Psoas muscle (tissue), 8 donors: ENCODE measurements around the gene DOCK3. TPM values are rescaled to one million over a fixed set of nuclear protein-coding genes. Genes with fewer than 3 reads are reported as not detected.
A peak's percentile ranks its signal among the peaks of the same experiment; 100 is the strongest.

Source experiments
- ATAC-seq, 4 donors: fragments of 200-7000 bp; cut with Tn5 transposase; one replicate each; pipeline ENCODE4 v1.9.1; 2020; ENCODE audit warnings: moderate library complexity in 3 of 4, mild to moderate bottlenecking in 2 of 4
- DNase-seq, 2 donors: peaks; one replicate each; pipeline ENCODE4 v3.0.0-alpha.2; 2020
- H3K27ac ChIP-seq: fragments of 200-600 bp; one replicate; pipeline ENCODE4 v1.8.0; 2022
- H3K27me3 ChIP-seq, 3 donors: fragments of 200-600 bp in 1 of 3; one replicate each; pipeline versions ENCODE4 v1.6.1 to v1.8.0; 2013 to 2022; ENCODE audit warnings: low read length in 2 of 3, mild to moderate bottlenecking in 2 of 3, moderate library complexity in 1 of 3; ENCODE audit not compliant: insufficient read depth in 3 of 3
- H3K36me3 ChIP-seq, 2 donors: fragments of 200-600 bp in 1 of 2; one replicate each; pipeline versions ENCODE4 v1.6.1 to v1.8.0; 2013 to 2022; ENCODE audit warnings: low read depth in 1 of 2, mild to moderate bottlenecking in 1 of 2, moderate library complexity in 1 of 2; ENCODE audit not compliant: insufficient read depth in 1 of 2
- H3K4me1 ChIP-seq: fragments of 200-600 bp; one replicate; pipeline ENCODE4 v1.8.0; 2022
- H3K4me3 ChIP-seq: fragments of 200-600 bp; one replicate; pipeline ENCODE4 v1.8.0; 2022; ENCODE audit warnings: mild to moderate bottlenecking
- H3K9me3 ChIP-seq: fragments of 200-600 bp; one replicate; pipeline ENCODE4 v1.8.0; 2022
- CTCF ChIP-seq: fragments of 200-600 bp; IDR thresholded peaks from one replicate; pipeline ENCODE4 v1.8.0; 2022; ENCODE audit warnings: antibody characterized with exemption
- WGBS, 3 donors: extraction: QIAGEN DNeasy Blood & Tissue Kit; methylation state at CpG; one replicate each; pipeline versions ENCODE4 v1.1.6 to v1.1.7; 2013; 5-methylcytosine and 5-hydroxymethylcytosine counted together
- intact Hi-C, 2 donors: fragments of 100-400 bp; cut with DNase I; formaldehyde crosslinking; loops; one replicate each; pipeline versions ENCODE4 v1.11.0 to v1.14.2; 2022
- polyA plus RNA-seq, 3 donors: library from polyadenylated mRNA; stranded (reverse); fragments of 200-250 nt; gene quantifications; one replicate each; pipeline ENCODE4 v1.2.3, GENCODE V29; 2013
- total RNA-seq, 4 donors: library from RNA; stranded (reverse); fragmentation: NEBNext Ultra II Directional in 2 of 4; extraction: Animal tissue kit (Norgen Biotek cat#: 25700) in 2 of 4; gene quantifications; one replicate each; pipeline versions ENCODE4 v1.2.1 to v1.2.4, GENCODE V29; 2021 to 2023
- donor health status: healthy with polysubstance abuse.
- donor health status: DM: no; HTN: no; CAD: no; lungs with moderate emphysema.
- donor health status: Bipolar disorder and iron deficiency.
- donor health status: healthy.
- donor health status: DM: yes; HTN: yes; CAD: no.
- donor health status: DM: no; HTN: no; CAD: no.
- donor health status: DM: no; HTN: no; CAD: no.
- donor health status: DM: yes; HTN: yes; CAD: no.

The DOCK3 gene
- total and polyA plus RNA-seq, 7 donors: 0.01 to 0.91 (median 0.87) TPM

- Histone ChIP-seq H3K4me3 (no peak overlapping the region), H3K36me3 (peaks cover 0 to 2% of the 10 kb centered on the region in 2 donors), H3K27me3 (no peaks in the 10 kb centered on the region), H3K27ac (no peak overlapping the region), H3K9me3 (no peaks in the 10 kb centered on the region), H3K4me1 (peaks cover 21% of the 10 kb centered on the region)
- WGBS, 3 donors: 63 to 77% (median 73%) methylated on average over 3 of the region's 3 CpGs
- intact Hi-C loops: loop anchor here in 1 of 2 donors (2.0 kb wide), 1 partner anchor 37 kb away; the partner anchor contains the start of gene MAPKAPK3
- TF ChIP-seq CTCF: no peak
- ATAC-seq: no peak
- peak in 1 of 2 donors; percentile 45 for DNase-seq
Observed at GRCh38 chr3:50653937-50654595, 20.7 kb upstream of the DOCK3 start.

- H3K27ac ChIP-seq: no peak overlapping the region
- ATAC-seq: peak; percentile 10 to 42 (median 14)
- no peaks in the 10 kb centered on the region for H3K9me3 ChIP-seq
- intact Hi-C loops: loop anchor here (2.0 to 5.0 kb wide), 2 partner anchors 38 to 88 kb away; partner anchors contain the start of genes C3orf18 (in 1 of the 2), HEMK1 (in 1 of the 2) and MAPKAPK3 (in 1 of the 2)
- DNase-seq: peak in 1 of 2 donors; percentile 31
- peaks cover 9% of the 10 kb centered on the region for H3K4me1 ChIP-seq
- no peak for TF ChIP-seq CTCF
- H3K27me3 ChIP-seq: no peaks in the 10 kb centered on the region
- H3K36me3 ChIP-seq: peaks cover 0 to 2% of the 10 kb centered on the region in 2 donors
- WGBS, 3 donors: 38 to 60% (median 45%) methylated on average over 3 of the region's 3 CpGs
- no peak overlapping the region for H3K4me3 ChIP-seq
Observed at GRCh38 chr3:50655009-50655830, 19.5 kb upstream of the DOCK3 start.

GRCh38 chr3:50656417-50657195 is 18.1 kb upstream of the DOCK3 start:
- H3K9me3 ChIP-seq: no peaks in the 10 kb centered on the region
- peak in 1 of 2 donors; percentile 35 for DNase-seq
- 55 to 63% (median 60%) methylated on average over 8 of the region's 8 CpGs for WGBS, 3 donors
- H3K36me3 ChIP-seq: no peaks in the 10 kb centered on the region
- H3K27me3 ChIP-seq: no peaks in the 10 kb centered on the region
- no peak for TF ChIP-seq CTCF
- no peak for ATAC-seq
- H3K27ac ChIP-seq: no peak overlapping the region
- intact Hi-C loops: loop anchor here in 1 of 2 donors (5.0 kb wide), 1 partner anchor 89 kb away; the partner anchor contains the start of genes C3orf18 and HEMK1
- H3K4me3 ChIP-seq: no peak overlapping the region
- H3K4me1 ChIP-seq: peaks cover under 1% of the 10 kb centered on the region

- intact Hi-C loops: loop anchor here in 1 of 2 donors (5.0 kb wide), 1 partner anchor 90 kb away; the partner anchor contains the start of genes C3orf18 and HEMK1
- Histone ChIP-seq H3K27me3 (no peaks in the 10 kb centered on the region), H3K27ac (no peak overlapping the region), H3K9me3 (no peaks in the 10 kb centered on the region), H3K4me1 (no peaks in the 10 kb centered on the region), H3K4me3 (no peak overlapping the region), H3K36me3 (no peaks in the 10 kb centered on the region)
- WGBS, 3 donors: 84 to 86% (median 85%) methylated on average over 5 of the region's 5 CpGs
- no peak for ATAC-seq
- DNase-seq: peak in 1 of 2 donors; percentile 4
- no peak for TF ChIP-seq CTCF
Observed at GRCh38 chr3:50657407-50657806, 17.3 kb upstream of the DOCK3 start.
